A549 (cell line): ENCODE results near the gene PTGER1. TPM values are rescaled to one million over a fixed set of nuclear protein-coding genes. Genes with fewer than 3 reads are reported as not detected.

ENCODE experiments used
- ATAC-seq, 2 experiments: fragments of 200-7000 bp in 1 of 2; fragments of >200 bp in 1 of 2; cut with Nextera tagmentation in 1 of 2; cut with Tn5 transposase in 1 of 2; 3 replicates each; pipeline versions ENCODE4 v1.8.0 to v1.9.1; 2018 to 2020; ENCODE audit warnings: mild to moderate bottlenecking in 1 of 2, moderate library complexity in 1 of 2
- CTCF ChIA-PET: fragments of 300-600 bp; sonication (Branson Sonifier 250); formaldehyde crosslinking; extraction: SDS; loops from one replicate; lab custom pipeline; 2021; ENCODE audit warnings: antibody characterized with exemption, inconsistent platforms; lab: Yijun Ruan, JAX
- POLR2A ChIA-PET: fragments of 350-600 bp; formaldehyde crosslinking; extraction: SDS; loops from one replicate; lab custom pipeline; 2021; ENCODE audit warnings: antibody characterized with exemption, inconsistent platforms; lab: Yijun Ruan, JAX
- DNase-seq, 2 experiments: peaks; one replicate each; pipeline versions ENCODE4 v3.0.0 to v3.0.0-alpha.2; 2011 to 2016; ENCODE audit warnings: low read depth in 1 of 2, low spot score in 1 of 2
- FAIRE-seq: peaks from 2 replicates; lab custom pipeline; 2011; peaks lifted over from hg19 to GRCh38; lab: Jason Lieb, UNC
- H3K27ac ChIP-seq, 2 experiments: fragments of >200 bp; sonication (Bioruptor Twin); formaldehyde crosslinking; 3 replicates each; pipeline ENCODE4 v1.5.1; 2016 to 2017
- H3K4me1 ChIP-seq: fragments of >200 bp; sonication (Bioruptor Twin); formaldehyde crosslinking; 3 replicates; pipeline ENCODE4 v1.6.1; 2016
- H3K4me2 ChIP-seq: fragments of >200 bp; sonication (Bioruptor Twin); formaldehyde crosslinking; 3 replicates; pipeline ENCODE4 v1.6.1; 2016
- H3K4me3 ChIP-seq: fragments of >200 bp; sonication (Bioruptor Twin); formaldehyde crosslinking; 3 replicates; pipeline ENCODE4 v1.5.1; 2016
- H3K9me3 ChIP-seq: fragments of >200 bp; sonication (Bioruptor Twin); formaldehyde crosslinking; 3 replicates; pipeline ENCODE4 v1.6.1; 2016
- BHLHE40 ChIP-seq: IDR thresholded peaks from 2 replicates; pipeline ENCODE4 v1.6.1; 2012; ENCODE audit warnings: low read depth, low read length, inconsistent platforms
- CBX2 ChIP-seq: fragments of 200-600 bp; sonication (generic); IDR thresholded peaks from 2 replicates; pipeline ENCODE4 v1.6.1; 2016; ENCODE audit warnings: low read depth, mild to moderate bottlenecking, borderline replicate concordance
- CHD4 ChIP-seq: fragments of 200-600 bp; sonication (generic); IDR thresholded peaks from 2 replicates; pipeline ENCODE4 v1.6.1; 2016; ENCODE audit warnings: antibody characterized with exemption, mild to moderate bottlenecking, borderline replicate concordance
- FOSL2 ChIP-seq, 2 experiments: fragments of 450-650 bp in 1 of 2; fragments of >200 bp in 1 of 2; sonication (Bioruptor Twin) in 1 of 2; formaldehyde crosslinking; IDR thresholded peaks; 2 replicates each; pipeline versions ENCODE4 v1.5.0 to v1.6.1; 2016 to 2020; ENCODE audit warnings: mild to moderate bottlenecking in 1 of 2, moderate library complexity in 1 of 2
- HDAC2 ChIP-seq: fragments of 200-600 bp; sonication (generic); IDR thresholded peaks from 2 replicates; pipeline ENCODE4 v1.6.1; 2016
- HEYL ChIP-seq: fragments of 250-450 bp; sonication (Bioruptor Pico); IDR thresholded peaks from 2 replicates; pipeline ENCODE4 v1.8.0; 2021; ENCODE audit warnings: mild to moderate bottlenecking, moderate library complexity
- HOXA7 ChIP-seq: fragments of 250-450 bp; sonication (Bioruptor Pico); IDR thresholded peaks from 2 replicates; pipeline ENCODE4 v1.5.0; 2020; ENCODE audit warnings: mild to moderate bottlenecking, moderate library complexity
- JUNB ChIP-seq: fragments of >200 bp; sonication (Bioruptor Twin); formaldehyde crosslinking; IDR thresholded peaks from 2 replicates; pipeline ENCODE4 v1.6.1; 2016
- KDM1A ChIP-seq: fragments of 200-600 bp; sonication (generic); IDR thresholded peaks from 2 replicates; pipeline ENCODE4 v1.6.1; 2016; ENCODE audit warnings: low read depth, mild to moderate bottlenecking
- MAZ ChIP-seq: fragments of 150-350 bp; IDR thresholded peaks from 2 replicates; pipeline ENCODE4 v1.6.1; 2014; ENCODE audit warnings: antibody characterized with exemption, low read depth, low read length, borderline replicate concordance
- MYC ChIP-seq: IDR thresholded peaks from 2 replicates; pipeline ENCODE4 v1.6.1; 2012; ENCODE audit warnings: mild to moderate bottlenecking, inconsistent platforms, low read length, improper control_type of control experiment, borderline replicate concordance
- NFE2L2 ChIP-seq: fragments of 150-350 bp; conservative IDR thresholded peaks from 2 replicates; pipeline ENCODE4 v1.6.1; 2014; ENCODE audit warnings: low read length
- NR3C1 ChIP-seq: fragments of >200 bp; sonication (Bioruptor Twin); formaldehyde crosslinking; IDR thresholded peaks from 3 replicates; pipeline ENCODE4 v1.6.1; 2017
- POLR2AphosphoS2 ChIP-seq: conservative IDR thresholded peaks from 2 replicates; pipeline ENCODE4 v1.6.1; 2012; ENCODE audit warnings: low read length, improper control_type of control experiment, inconsistent platforms
- RCOR1 ChIP-seq: fragments of 150-350 bp; IDR thresholded peaks from 2 replicates; pipeline ENCODE4 v1.6.1; 2014; ENCODE audit warnings: antibody characterized with exemption, low read length, low read depth
- RFX5 ChIP-seq: fragments of 450-650 bp; IDR thresholded peaks from 2 replicates; pipeline ENCODE4 v1.7.1; 2014; ENCODE audit warnings: antibody characterized with exemption, mild to moderate bottlenecking, moderate library complexity
- SMC3 ChIP-seq: fragments of >200 bp; sonication (Bioruptor Twin); formaldehyde crosslinking; IDR thresholded peaks from 3 replicates; pipeline ENCODE4 v1.6.1; 2018; ENCODE audit warnings: inconsistent platforms
- TP53 ChIP-seq: fragments of 250-450 bp; sonication (Bioruptor Pico); IDR thresholded peaks from 2 replicates; pipeline ENCODE4 v1.5.0; 2021; ENCODE audit warnings: mild to moderate bottlenecking, moderate library complexity
- ZFP36 ChIP-seq: fragments of 450-650 bp; IDR thresholded peaks from 2 replicates; pipeline ENCODE4 v1.6.1; 2014; ENCODE audit warnings: borderline replicate concordance; ENCODE audit not compliant: partially characterized antibody
- WGBS: methylation state at CpG from one replicate; pipeline ENCODE4 v1.1.6; 2017; ENCODE audit errors: missing lambda C conversion rate; 5-methylcytosine and 5-hydroxymethylcytosine counted together
- polyA plus RNA-seq, 4 experiments: library from polyadenylated mRNA; depleted of rRNA in 3 of 4; stranded (reverse); fragments of >200 nt; fragmentation: RNase III in 1 of 4; extraction: RNeasy Plus Mini Kit Qiagen cat#74134 plus additional on column Dnase treatment in 1 of 4; gene quantifications; 2 replicates in 3 of 4; 3 replicates in 1 of 4; pipeline ENCODE4 v1.2.3, GENCODE V29; 2011 to 2017
- TF ChIP-seq, protein P1 (sequence below): fragments of >200 bp; sonication (Bioruptor Twin); formaldehyde crosslinking; IDR thresholded peaks from 2 replicates; pipeline ENCODE4 v1.6.1; 2016

PTGER1 gene
- polyA plus RNA-seq, 2 of the 4 experiments (the other 2 are of a cell fraction) = 0.06 to 0.17 TPM

DNA sequence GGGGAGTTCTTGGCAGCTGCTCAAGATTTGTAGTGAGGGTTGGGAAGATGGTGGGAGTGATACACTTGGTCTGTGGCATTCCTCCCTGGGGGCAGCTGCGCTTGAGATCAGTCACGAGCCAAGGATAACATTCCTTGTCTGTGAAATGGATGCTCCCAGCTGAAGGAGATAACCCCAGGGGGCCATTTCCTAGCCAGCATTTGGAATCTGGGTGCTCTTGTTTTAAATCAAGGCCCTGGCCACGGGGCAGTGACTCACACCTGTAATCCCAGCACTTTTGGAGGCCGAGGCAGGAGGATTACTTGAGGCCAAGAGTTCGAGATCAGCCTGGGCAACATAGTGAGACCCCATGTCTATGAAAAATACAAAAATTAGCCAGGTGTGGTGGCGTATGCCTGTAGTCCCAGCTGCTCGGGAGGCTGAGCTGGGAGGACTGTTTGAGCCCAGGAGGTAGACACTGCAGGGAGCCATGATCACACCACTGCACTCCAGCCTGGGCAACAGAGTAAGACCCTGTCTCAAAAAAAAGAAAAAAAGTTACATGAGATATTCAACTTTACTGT is 37.5 kb downstream of the PTGER1 start:
- H3K9me3 ChIP-seq = no peaks in the 10 kb centered on the region
- H3K4me1 ChIP-seq = peaks cover 16% of the 10 kb centered on the region
- POLR2A ChIA-PET = no interaction called here
- WGBS = 86% methylated on average over 5 of the region's 7 CpGs
- FAIRE-seq = no peak
- no peak for ATAC-seq
- H3K4me2 ChIP-seq = no peak overlapping the region
- CTCF ChIA-PET = interaction anchor here (0.9 kb wide), 1 partner anchor 301 kb away, joined by 4 read pairs; the partner anchor contains the start of gene ASF1B
- H3K4me3 ChIP-seq = no peak overlapping the region
- TF ChIP-seq RCOR1 (no peak), POLR2AphosphoS2 (no peak), KDM1A (no peak), HOXA7 (CRISPR knock-in tag) (no peak), CBX2 (no peak), TP53 (CRISPR knock-in tag) (no peak), NR3C1 (no peak), SMC3 (no peak), HEYL (CRISPR knock-in tag) (no peak), HDAC2 (no peak), CHD4 (no peak), NFE2L2 (no peak), RFX5 (no peak), MYC (no peak), MAZ (no peak), BHLHE40 (no peak)
- TF ChIP-seq, protein P1, sequence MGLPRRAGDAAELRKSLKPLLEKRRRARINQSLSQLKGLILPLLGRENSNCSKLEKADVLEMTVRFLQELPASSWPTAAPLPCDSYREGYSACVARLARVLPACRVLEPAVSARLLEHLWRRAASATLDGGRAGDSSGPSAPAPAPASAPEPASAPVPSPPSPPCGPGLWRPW = no peak
- TF ChIP-seq, all 56 proteins: peak for 0
- H3K27ac ChIP-seq = no peak overlapping the region
- no peak for DNase-seq

DNA sequence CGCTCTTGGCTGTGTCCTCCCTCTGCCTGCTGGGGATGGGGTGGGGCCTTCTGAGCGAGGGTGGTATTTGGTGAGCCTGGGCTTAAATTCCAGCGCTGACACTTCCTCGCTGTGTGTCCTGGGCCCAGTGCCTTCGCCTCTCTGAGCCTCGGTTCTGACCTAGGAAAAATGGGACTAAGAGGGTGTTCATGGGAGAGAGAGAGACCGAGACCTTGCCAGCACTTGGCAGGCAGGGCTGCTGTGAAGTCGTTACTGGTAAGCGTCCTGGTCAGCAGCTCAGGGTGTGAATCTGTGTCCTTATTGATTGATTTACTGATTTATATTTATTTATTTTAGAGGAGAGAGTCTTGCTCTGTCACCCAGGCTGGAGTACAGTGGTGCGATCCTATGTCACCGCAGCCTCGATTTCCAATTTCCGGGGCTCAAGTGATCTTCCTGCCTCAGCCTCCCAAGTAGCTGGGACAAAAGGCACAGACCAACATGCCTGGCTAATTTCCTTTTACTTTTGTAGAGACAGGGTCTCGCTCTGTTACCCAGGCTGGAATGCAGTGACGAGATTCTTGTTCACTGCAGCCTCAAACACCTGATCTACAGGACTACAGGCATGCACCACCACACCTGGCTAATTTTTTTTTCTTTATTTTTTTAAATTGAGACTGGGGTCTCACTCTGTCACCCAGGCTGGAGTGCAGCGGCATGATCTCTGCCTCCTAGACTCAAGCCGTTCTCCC is 39.7 kb downstream of the PTGER1 start:
- TF ChIP-seq ZFP36 (peak; percentile 88), KDM1A (0 out of 2 replicates have a peak, but pooled peaks have one; percentile 48), HOXA7 (CRISPR knock-in tag) (no peak)
- peak overlapping the region; percentile 91 to 98 for H3K27ac ChIP-seq
- DNase-seq = no peak
- POLR2A ChIA-PET = no interaction called here
- ATAC-seq = no peak
- no peak overlapping the region; the same call in 2 of the 3 replicates for H3K4me3 ChIP-seq
- WGBS = 83% methylated on average over 14 of the region's 17 CpGs
- H3K4me1 ChIP-seq = peaks cover 23% of the 10 kb centered on the region
- no peaks in the 10 kb centered on the region for H3K9me3 ChIP-seq
- FAIRE-seq = no peak
- peak overlapping the region; percentile 98 for H3K4me2 ChIP-seq
- CTCF ChIA-PET = interaction anchor here (0.7 to 1.5 kb wide), 4 partner anchors 11 to 299 kb away, joined by 3 to 8 read pairs (median 4); partner anchors contain the start of gene ASF1B

DNA sequence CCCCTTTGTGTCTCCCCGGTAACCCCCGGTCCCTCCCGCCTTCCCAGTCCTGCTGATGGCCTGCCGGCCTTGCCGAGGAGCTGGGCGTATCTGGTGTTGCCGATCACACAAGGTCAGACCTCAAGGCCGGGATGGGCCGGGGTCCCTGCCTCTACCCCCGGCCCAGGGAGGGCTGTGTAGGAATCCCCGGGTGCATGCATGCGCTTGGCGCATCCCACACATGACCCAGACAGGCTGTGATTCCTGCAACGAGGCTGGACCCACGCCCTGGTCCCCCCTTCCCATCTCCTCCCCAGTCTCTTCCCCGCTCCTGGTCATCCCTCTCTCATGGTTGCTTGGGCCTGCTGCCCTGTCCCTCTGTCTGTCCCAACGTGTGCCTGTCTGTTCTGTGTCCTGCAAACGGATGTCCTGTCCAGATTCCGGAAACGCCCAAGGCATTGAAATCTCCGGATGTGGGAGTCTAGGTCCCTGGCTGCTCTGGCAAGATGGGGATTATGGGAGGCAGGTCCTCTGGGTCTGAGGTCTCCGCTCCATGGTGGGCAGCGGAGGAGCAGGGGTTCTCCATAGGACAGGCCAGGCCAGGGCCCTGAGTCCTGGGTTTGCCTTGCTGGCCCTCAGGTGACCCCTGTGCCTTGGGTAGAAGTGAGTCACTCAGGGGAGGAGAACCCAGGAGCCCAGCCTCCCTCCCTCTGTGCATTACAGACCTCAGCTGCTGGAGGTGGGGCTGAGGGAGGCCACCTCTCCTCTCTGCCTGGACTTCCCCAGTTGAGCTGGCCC is 40.4 kb downstream of the PTGER1 start:
- FAIRE-seq (no peak), ATAC-seq (peak; percentile 71 to 84), DNase-seq (peak in 1 of 2 experiments; percentile 73)
- peak overlapping the region; percentile 98 for H3K4me2 ChIP-seq
- CTCF ChIA-PET = interaction anchor here (0.6 to 1.5 kb wide), 4 partner anchors 10 to 298 kb away, joined by 3 to 5 read pairs (median 4); partner anchors contain the start of gene ASF1B
- WGBS = 19% methylated on average over 17 of the region's 23 CpGs
- H3K4me1 ChIP-seq = peaks cover 23% of the 10 kb centered on the region
- TF ChIP-seq JUNB = no peak
- TF ChIP-seq FOSL2 (IDR thresholded peaks at IDR 0.05) = no peak
- peak; percentile 60 for TF ChIP-seq FOSL2 (CRISPR knock-in tag; IDR thresholded peaks at IDR 0.05)
- POLR2A ChIA-PET = no interaction called here
- H3K4me3 ChIP-seq = peak overlapping the region; percentile 92
- H3K9me3 ChIP-seq = no peaks in the 10 kb centered on the region
- H3K27ac ChIP-seq = peak overlapping the region; percentile 91 to 98
